Neural cell (in vitro differentiated cells): ENCODE results near the gene PEAR1. TPM values are rescaled to one million over a fixed set of nuclear protein-coding genes. Genes with fewer than 3 reads are reported as not detected.

Source experiments
- H2AFZ ChIP-seq: fragments of 200-600, 300-800 bp; sonication (generic), shearing (Covaris generic); 2 replicates; pipeline ENCODE4 v1.6.0; 2014; ENCODE audit warnings: low read depth, mild to moderate bottlenecking, antibody characterized with exemption, low read length, moderate library complexity
- H3F3A ChIP-seq: fragments of 200-600 bp; shearing (Covaris generic); 2 replicates; pipeline ENCODE4 v1.6.1; 2016; ENCODE audit warnings: mild to moderate bottlenecking, moderate library complexity, mixed read lengths, antibody characterized with exemption, low read length; ENCODE audit not compliant: insufficient read depth, poor library complexity, severe bottlenecking
- H3K27ac ChIP-seq: fragments of 200-600, 300-800 bp; sonication (generic), shearing (Covaris generic); 2 replicates; pipeline ENCODE4 v1.5.1; 2014; ENCODE audit warnings: mild to moderate bottlenecking, low read length, moderate library complexity
- H3K27me3 ChIP-seq: fragments of 300-800, 200-600 bp; sonication (generic), shearing (Covaris generic); 2 replicates; pipeline ENCODE4 v1.6.0; 2014; ENCODE audit warnings: mild to moderate bottlenecking, low read depth, low read length, moderate library complexity; ENCODE audit not compliant: insufficient read depth
- H3K36me3 ChIP-seq: fragments of 300-800, 200-600 bp; sonication (generic), shearing (Covaris generic); 2 replicates; pipeline ENCODE4 v1.5.1; 2014; ENCODE audit warnings: mild to moderate bottlenecking, antibody characterized with exemption, low read length, moderate library complexity; ENCODE audit not compliant: insufficient read depth
- H3K4me2 ChIP-seq: fragments of 300-800, 200-600 bp; sonication (generic), shearing (Covaris generic); 2 replicates; pipeline ENCODE4 v1.6.0; 2014; ENCODE audit warnings: mild to moderate bottlenecking, low read length
- H3K4me3 ChIP-seq: fragments of 300-800, 200-600 bp; sonication (generic), shearing (Covaris generic); 2 replicates; pipeline ENCODE4 v1.5.1; 2014; ENCODE audit warnings: mild to moderate bottlenecking, low read length, moderate library complexity
- H3K79me2 ChIP-seq: fragments of 200-600 bp; shearing (Covaris generic); replicated peaks from 2 replicates; pipeline ENCODE4 v1.6.0; 2014; ENCODE audit warnings: mild to moderate bottlenecking, low read length, moderate library complexity; ENCODE audit not compliant: insufficient read depth
- H3K9ac ChIP-seq: fragments of 300-800, 200-600 bp; sonication (generic), shearing (Covaris generic); 2 replicates; pipeline ENCODE4 v1.6.1; 2016; ENCODE audit warnings: mild to moderate bottlenecking, low read length, mixed read lengths
- H3K9me2 ChIP-seq: fragments of 200-600 bp; shearing (Covaris generic); 2 replicates; pipeline ENCODE4 v1.6.1; 2016; ENCODE audit warnings: mild to moderate bottlenecking, low read length, mixed read lengths; ENCODE audit not compliant: insufficient read depth
- H3K9me3 ChIP-seq: fragments of 200-600, 300-800 bp; sonication (generic), shearing (Covaris generic); 2 replicates; pipeline ENCODE4 v1.6.1; 2016; ENCODE audit warnings: mild to moderate bottlenecking, mixed run types, low read length, moderate library complexity, mixed read lengths
- H4K20me1 ChIP-seq: fragments of 200-600 bp; shearing (Covaris generic); 2 replicates; pipeline ENCODE4 v1.6.1; 2016; ENCODE audit warnings: mild to moderate bottlenecking, mixed run types; ENCODE audit not compliant: insufficient read depth
- CTCF ChIP-seq: fragments of 450-650 bp; IDR thresholded peaks from 2 replicates; pipeline ENCODE4 v1.5.1; 2014; ENCODE audit warnings: antibody characterized with exemption, mild to moderate bottlenecking, moderate library complexity; ENCODE audit not compliant: poor library complexity, severe bottlenecking
- EP300 ChIP-seq: fragments of 450-650 bp; conservative IDR thresholded peaks from 2 replicates; pipeline ENCODE4 v1.6.1; 2014; ENCODE audit warnings: antibody characterized with exemption, mild to moderate bottlenecking, moderate library complexity; ENCODE audit not compliant: poor library complexity, severe bottlenecking
- EZH2 ChIP-seq: fragments of 200-600, 300-800 bp; shearing (Covaris generic), sonication (generic); IDR thresholded peaks from 2 replicates; pipeline ENCODE4 v1.6.1; 2014; ENCODE audit warnings: antibody characterized with exemption, low read length, borderline replicate concordance, mild to moderate bottlenecking; ENCODE audit not compliant: insufficient read depth, poor library complexity, severe bottlenecking
- MXI1 ChIP-seq: fragments of 450-650 bp; conservative IDR thresholded peaks from 2 replicates; pipeline ENCODE4 v1.6.1; 2014; ENCODE audit warnings: antibody characterized with exemption, mild to moderate bottlenecking; ENCODE audit not compliant: poor library complexity, severe bottlenecking
- POLR2AphosphoS5 ChIP-seq: IDR thresholded peaks from 2 replicates; pipeline ENCODE4 v1.6.1; 2012
- RAD21 ChIP-seq: fragments of 450-650 bp; conservative IDR thresholded peaks from 2 replicates; pipeline ENCODE4 v1.6.1; 2014; ENCODE audit warnings: antibody characterized with exemption, mild to moderate bottlenecking, moderate library complexity
- REST ChIP-seq: IDR thresholded peaks from 2 replicates; pipeline ENCODE4 v1.6.1; 2012; ENCODE audit warnings: borderline replicate concordance
- SMC3 ChIP-seq: fragments of 450-650 bp; conservative IDR thresholded peaks from 2 replicates; pipeline ENCODE4 v1.6.1; 2014; ENCODE audit warnings: antibody characterized with exemption, mild to moderate bottlenecking, moderate library complexity; ENCODE audit not compliant: poor library complexity
- TAF1 ChIP-seq: IDR thresholded peaks from 2 replicates; pipeline ENCODE4 v1.6.1; 2012; ENCODE audit warnings: low read depth
- polyA plus RNA-seq: library from polyadenylated mRNA; depleted of rRNA; stranded (reverse); fragments of >200 nt; gene quantifications from 2 replicates; pipeline ENCODE4 v1.2.3, GENCODE V29; 2014

PEAR1 gene
- polyA plus RNA-seq, 1 donor from 2014 or later = not detected

- Histone ChIP-seq H3K4me2 (no peak overlapping the region), H3K4me3 (no peak overlapping the region), H3K9me3 (no peaks in the 10 kb centered on the region), H3K27ac (no peak overlapping the region), H3K9me2 (no peaks in the 10 kb centered on the region), H4K20me1 (no peaks in the 10 kb centered on the region), H2AFZ (no peak overlapping the region), H3K9ac (no peak overlapping the region), H3F3A (no peaks in the 10 kb centered on the region), H3K79me2 (no peaks in the 10 kb centered on the region), H3K27me3 (peaks cover 36% of the 10 kb centered on the region), H3K36me3 (no peaks in the 10 kb centered on the region)
- TF ChIP-seq EP300 = no peak
- TF ChIP-seq MXI1 = no peak
- TF ChIP-seq RAD21 = no peak
- no peak for TF ChIP-seq POLR2AphosphoS5
These were observed 28.7 kb upstream of the PEAR1 start for GRCh38 chr1:156864796-156865195.

GRCh38 chr1:156865258-156865657 is 28.3 kb upstream of the PEAR1 start:
- Histone ChIP-seq H3K4me3 (no peak overlapping the region), H3F3A (no peaks in the 10 kb centered on the region), H3K27ac (no peak overlapping the region), H4K20me1 (no peaks in the 10 kb centered on the region), H3K9me3 (no peaks in the 10 kb centered on the region), H2AFZ (no peak overlapping the region), H3K27me3 (peaks cover 32% of the 10 kb centered on the region), H3K4me2 (no peak overlapping the region), H3K79me2 (no peaks in the 10 kb centered on the region), H3K9me2 (no peaks in the 10 kb centered on the region), H3K9ac (no peak overlapping the region), H3K36me3 (no peaks in the 10 kb centered on the region)
- TF ChIP-seq MXI1 = no peak
- TF ChIP-seq REST = no peak
- no peak for TF ChIP-seq POLR2AphosphoS5
- no peak for TF ChIP-seq RAD21
- no peak for TF ChIP-seq EZH2
- TF ChIP-seq TAF1 = no peak
- TF ChIP-seq SMC3 = no peak
- TF ChIP-seq EP300 = no peak

- TF ChIP-seq RAD21 = no peak
- no peak for TF ChIP-seq EZH2
- TF ChIP-seq SMC3 = no peak
- no peak for TF ChIP-seq EP300
- no peak for TF ChIP-seq CTCF
- TF ChIP-seq MXI1 = no peak
- TF ChIP-seq REST = no peak
- TF ChIP-seq POLR2AphosphoS5 = no peak
- no peak for TF ChIP-seq TAF1
- peaks cover 26% of the 10 kb centered on the region for H3K27me3 ChIP-seq
These were observed 27.7 kb upstream of the PEAR1 start for GRCh38 chr1:156865865-156866248.

More at GRCh38 chr1:156865865-156866248, 27.7 kb upstream of the PEAR1 start:
- Histone ChIP-seq H3K79me2 (no peaks in the 10 kb centered on the region), H3K9ac (no peak overlapping the region), H3F3A (no peaks in the 10 kb centered on the region), H2AFZ (no peak overlapping the region), H3K4me3 (no peak overlapping the region), H4K20me1 (no peaks in the 10 kb centered on the region), H3K9me3 (no peaks in the 10 kb centered on the region), H3K27ac (no peak overlapping the region), H3K4me2 (no peak overlapping the region), H3K9me2 (no peaks in the 10 kb centered on the region), H3K36me3 (no peaks in the 10 kb centered on the region)
